GM18870 (cell line): ENCODE data around the gene C14orf180.

Experiments used
- ATAC-seq: cut with Tn5 transposase; IDR thresholded peaks from one replicate; pipeline ENCODE4 v1.9.1; 2021; ENCODE audit warnings: moderate library complexity; ENCODE audit not compliant: unreplicated experiment

C14orf180 gene

DNA sequence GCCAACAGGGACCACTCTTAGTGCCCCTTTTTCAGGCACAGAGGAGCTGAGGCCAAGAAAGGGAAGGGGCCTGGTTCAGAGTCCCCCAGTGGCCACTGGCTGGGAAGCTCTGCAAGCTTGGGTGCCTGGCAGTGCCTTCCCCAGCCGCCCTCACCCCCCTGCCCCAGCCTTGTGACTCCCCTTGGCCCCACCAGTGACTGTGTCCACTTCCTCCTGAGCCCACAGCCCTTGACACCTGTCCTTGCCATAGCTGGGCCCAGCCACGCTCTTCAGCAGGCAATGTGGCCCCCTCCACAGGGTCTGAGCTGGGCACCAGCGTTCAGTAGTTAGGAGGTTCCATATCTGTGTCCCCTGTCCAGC is 19.0 kb upstream of the C14orf180 start:
- no peak for ATAC-seq

- ATAC-seq, result no peak
Measured at GRCh38 chr14:104561124-104561557, 18.4 kb upstream of the C14orf180 start.

- no peak for ATAC-seq
Measured at GRCh38 chr14:104561632-104562495, 17.7 kb upstream of the C14orf180 start.

DNA sequence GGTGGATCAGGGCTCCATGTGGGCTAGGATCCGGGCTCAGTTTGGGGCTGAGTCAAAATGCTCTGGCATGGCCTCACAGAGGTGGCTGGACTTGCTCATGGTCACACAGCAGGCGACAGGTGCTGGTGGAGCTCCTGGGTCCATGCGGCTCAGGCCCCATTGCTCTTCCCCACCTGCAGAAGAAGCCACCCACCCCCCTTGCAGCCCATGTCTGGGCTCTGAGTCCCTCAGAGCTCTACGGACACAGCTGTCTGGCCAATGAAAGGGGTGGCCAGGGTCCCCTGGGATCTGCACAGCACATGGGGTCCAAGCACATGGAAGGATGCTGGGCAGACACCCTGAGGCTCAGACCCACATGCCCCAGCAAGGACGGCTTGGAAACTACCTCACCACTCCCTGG is 17.0 kb upstream of the C14orf180 start:
- ATAC-seq, result no peak

DNA sequence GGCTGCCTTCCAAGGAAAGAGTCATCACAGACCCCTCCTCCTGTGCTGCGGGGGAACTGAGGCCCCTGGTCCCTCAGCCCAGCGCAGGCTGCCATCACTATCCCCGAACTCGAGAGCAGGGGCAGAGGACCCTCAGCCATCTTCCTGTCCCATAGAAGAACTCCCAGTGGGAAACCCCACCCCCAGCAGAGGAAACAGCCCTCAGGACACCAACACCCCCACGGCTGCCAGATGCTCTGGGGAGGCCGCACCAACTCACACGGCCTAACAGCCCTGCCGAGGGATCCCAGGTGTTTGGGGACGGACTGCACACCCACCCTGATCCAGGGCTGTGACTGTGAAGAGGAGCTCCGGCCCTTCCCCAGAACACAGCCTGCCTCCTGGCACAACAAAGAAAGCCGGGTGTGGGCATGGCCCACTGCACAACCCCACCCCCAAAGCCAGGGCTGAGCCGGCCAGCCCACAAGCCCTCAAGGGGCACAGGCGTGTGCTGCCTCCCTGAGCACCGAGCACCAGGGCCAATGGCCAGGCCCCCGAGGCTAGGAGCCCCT is 16.3 kb upstream of the C14orf180 start:
- ATAC-seq, result no peak

DNA sequence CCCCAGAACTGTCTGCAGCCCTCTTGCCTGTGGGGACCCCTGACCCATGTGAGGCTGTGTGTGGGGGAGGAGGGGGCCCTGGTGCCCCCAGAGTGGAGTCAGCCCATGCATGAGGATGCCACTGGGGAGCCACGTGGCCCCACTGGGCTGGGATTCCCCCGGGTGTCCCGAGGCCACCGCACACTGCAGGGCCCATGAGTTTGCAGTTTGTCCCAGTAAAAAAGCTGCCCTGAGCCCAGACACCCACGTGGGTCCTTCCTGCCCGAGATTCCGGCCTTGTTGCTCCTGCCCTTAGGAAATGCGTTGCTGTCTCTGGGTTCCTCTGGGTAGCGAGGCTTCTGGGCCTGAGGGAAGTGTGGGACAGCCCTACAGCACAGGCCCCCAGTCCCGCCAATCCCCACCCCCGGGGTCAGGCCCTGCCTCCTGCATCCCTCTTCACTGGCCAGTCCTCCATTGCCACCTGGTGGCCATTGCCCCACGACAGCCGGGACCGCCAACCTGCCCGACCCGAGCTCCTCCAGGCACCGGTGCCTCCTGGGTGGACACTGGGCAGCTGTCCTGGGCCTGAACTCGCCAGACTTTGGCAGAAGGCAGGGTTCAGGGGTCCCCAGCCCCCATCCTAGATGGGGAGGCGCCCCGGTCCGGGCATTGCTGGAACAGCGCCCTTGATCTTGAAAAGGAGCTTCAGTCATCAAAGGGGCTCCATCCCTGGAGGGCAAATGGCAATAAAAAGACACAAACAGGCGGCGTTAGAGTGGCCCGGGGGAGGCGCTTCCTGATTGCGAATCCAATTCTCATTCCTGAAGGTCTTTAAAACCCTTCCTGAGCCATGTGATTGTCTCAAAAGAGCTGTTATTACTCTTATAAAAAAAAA is 15.6 kb upstream of the C14orf180 start:
- ATAC-seq, result no peak

DNA sequence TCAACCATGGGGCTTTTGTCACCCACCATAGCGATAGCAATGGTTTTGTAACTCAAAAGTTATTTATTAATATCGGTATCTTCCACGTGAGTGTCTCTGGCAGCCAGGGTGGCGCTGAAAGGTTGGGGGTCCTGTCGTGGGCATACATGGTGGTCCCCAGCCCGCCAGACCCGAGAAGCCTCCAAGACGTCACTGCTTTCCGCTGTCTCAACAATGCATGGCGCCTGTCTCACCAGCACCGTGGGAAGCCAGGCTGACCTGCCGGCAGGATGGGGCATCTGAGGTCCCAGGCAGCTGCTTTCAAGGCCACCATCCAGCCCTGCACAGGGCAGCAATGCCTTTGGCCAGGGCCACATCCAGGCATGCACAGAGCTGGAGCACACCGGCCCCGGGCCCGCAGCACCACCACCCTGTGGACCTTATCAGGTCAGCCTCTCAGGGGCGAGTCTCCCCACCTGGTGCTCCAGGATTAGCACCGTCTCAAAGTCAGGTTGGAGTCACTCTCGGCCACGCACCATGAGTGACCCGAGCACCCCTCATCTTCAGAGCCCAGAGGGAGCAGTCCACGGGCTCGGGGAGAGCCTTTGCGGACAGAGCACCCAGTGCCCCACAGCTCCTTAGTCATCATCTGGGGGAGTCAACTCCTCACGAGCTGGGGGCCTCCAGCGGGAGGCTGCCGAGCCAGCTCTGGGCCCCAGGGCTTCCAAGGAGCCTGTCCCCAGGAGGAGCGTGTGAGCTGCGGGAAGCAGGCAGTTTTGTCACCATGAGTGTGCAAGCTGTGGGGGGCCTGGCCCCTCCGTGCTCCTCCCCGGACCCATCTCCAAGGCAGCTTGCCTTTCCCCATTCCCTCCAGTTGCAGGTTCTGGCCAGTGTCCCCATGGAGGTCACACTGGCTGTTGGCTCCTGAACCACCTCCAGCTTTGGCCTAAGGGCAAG is 14.6 kb upstream of the C14orf180 start:
- no peak for ATAC-seq

DNA sequence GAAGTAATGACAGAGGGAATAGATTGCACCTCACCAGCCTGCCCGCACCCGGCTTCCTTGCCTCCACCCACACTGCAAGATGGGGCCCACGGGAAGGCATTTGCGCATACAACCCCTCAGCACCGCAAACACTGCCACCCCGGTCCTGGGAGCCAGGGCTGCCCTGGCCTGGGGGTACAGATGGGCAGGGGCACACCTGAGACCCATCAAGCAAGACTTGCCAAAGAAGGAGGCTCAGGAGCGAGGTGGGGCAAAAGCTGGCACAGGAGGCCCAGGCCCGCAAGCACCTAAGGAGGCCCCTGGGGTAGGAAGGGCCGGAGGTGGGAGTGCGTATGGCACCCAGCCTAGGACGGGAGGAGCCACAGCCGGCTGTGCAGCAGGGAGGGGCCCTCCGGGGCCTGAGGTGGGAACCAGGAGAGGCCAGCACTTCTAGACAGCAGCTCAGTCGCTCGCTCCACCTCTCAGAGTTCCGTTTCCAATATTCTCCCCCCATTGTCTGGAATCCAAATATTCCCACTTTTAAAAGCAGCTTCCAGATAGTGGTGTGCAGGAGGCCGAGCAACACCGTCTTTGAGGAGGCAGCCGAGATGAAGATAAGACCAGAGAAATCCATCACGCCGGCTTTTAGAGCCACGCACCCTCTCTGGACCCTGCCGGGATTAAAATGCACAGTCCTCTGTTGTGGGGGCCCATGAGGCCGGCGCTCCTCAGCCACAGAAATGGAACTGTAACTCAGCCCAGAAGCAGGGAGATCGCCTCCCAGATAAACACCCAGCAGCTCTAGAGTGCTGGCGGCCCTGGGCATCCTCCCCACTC is 12.2 kb upstream of the C14orf180 start:
- ATAC-seq, result no peak

GRCh38 chr14:104567957-104568225 is 11.7 kb upstream of the C14orf180 start:
- ATAC-seq, result no peak

GRCh38 chr14:104568620-104569019 is 10.9 kb upstream of the C14orf180 start:
- ATAC-seq, result no peak

- no peak for ATAC-seq
Measured at GRCh38 chr14:104569435-104569834, 10.1 kb upstream of the C14orf180 start.

GRCh38 chr14:104571246-104571645 is 8.3 kb upstream of the C14orf180 start:
- ATAC-seq, result no peak

DNA sequence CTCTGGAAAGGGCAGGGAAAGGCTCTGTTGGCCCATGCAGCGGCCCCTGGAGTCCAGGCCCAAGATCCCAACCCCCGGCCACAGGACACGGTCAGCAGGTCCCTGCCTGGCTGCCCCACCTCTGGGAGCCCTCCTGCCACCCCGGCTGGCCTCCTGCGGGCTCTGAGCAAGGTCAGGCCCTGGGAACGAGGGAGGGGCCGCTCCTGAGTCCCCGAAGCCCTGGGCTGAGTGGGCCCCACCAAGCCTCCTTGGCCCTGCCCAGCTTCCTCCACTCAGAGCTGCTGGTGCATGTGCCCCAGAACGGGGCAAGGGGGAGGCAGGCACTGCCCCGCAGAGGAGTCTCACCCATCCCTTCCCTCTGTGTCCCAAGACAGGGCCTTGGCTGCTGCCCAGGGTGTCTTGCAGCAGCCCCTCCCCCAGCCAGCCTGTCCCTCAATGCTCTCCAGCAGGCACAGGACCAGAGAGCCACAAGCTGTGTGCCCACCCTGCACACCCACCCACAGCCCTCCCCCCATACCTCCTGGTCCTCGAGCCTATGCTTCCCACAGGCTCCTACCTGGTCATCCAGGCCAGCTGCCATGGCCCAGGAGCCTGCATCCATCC is 7.4 kb upstream of the C14orf180 start:
- ATAC-seq, result no peak

DNA sequence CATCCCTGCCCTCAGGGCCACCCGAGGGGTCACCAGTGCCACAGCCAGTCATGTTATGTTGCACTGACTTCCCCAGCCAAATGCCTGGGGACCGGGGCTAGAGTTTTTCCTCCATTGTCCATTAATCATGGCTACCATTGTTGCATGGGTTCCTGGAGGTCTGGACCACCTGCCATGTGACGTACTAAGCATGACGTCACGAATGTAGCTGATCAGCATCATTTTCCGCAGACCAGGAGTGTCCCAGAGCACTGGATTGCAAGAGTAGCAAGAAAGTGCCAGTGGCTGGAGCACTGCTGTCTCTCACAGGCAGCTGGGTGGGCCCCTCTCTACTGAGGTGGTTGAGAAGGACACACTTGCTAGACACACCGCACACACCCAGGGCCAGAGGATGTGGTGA is 6.9 kb upstream of the C14orf180 start:
- ATAC-seq, result no peak

DNA sequence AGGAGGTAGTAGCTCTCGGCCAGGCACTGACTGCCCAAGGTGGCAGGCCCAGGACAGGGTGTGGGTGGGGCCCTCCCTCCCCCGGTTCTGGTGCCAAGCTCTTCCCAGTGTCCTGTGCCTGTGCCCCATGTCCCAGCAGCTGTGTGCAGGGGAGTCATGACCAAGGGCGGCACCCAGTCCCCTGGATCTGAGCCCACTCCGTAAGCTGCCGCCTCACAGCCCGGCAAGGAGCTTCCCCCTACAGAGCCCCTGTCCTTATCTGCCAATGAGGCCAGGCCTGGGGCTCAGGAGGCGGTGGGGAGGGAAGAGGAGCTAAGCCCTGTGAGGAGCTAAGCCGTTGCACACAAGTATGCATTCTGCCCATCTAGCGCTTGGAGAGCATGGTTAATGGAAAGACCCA is 5.6 kb upstream of the C14orf180 start:
- no peak for ATAC-seq

- no peak for ATAC-seq
Measured at GRCh38 chr14:104574536-104574935, 5.0 kb upstream of the C14orf180 start.

GRCh38 chr14:104574978-104575583 is 4.5 kb upstream of the C14orf180 start:
- ATAC-seq, result no peak

- no peak for ATAC-seq
Measured at GRCh38 chr14:104576232-104576969, 3.2 kb upstream of the C14orf180 start.

DNA sequence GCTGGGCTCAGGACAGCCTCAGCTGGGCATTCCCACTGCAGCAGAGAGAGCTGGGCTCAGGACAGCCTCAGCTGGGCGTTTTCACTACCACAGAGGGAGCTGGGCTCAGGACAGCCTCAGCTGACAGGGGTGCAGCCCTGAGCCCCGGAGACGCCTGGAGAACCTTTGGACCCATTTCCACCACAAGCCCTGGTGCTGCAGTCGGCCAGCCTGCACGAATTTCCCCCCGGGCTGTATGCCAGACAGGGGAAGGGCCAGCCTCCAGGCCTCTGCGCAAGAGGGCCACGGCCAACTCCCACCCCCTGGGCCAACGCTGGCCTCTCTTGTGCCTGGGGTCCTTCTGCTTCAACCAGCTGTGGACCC is 2.6 kb upstream of the C14orf180 start:
- no peak for ATAC-seq
